T-helper 9 cell (primary cell): ENCODE measurements around the gene EGFLAM.

Experiments
- DNase-seq: peaks from one replicate; pipeline ENCODE4 v3.0.0-alpha.2; 2020

Gene EGFLAM

DNA sequence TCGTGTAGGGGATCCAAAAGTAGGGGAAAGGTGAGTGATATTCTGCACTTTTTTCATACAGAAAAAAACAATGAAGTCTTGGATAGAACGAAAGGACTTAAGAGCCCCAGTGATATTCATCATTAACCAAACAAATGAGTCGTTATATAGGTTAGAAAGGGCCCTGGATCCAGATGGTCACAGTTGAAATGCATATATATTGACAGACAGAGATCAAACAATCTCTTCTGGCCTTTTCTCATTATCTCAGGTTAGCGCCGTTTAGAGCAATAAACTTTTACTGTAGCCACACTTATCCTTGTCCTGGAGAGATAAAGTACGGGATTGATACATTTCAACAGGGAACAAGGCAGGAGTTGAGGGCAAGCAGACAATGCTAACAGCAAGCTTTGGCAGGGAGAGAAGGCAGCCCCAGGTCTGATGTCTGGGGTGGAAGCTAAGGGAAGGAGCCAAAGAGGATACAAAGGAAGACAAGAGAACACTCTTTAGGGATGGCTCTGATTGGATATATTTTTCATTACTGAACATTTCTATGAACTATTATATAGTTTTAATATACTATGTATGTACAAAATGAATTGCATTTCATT is 221.1 kb downstream of the EGFLAM start:
- DNase-seq = no peak

DNA sequence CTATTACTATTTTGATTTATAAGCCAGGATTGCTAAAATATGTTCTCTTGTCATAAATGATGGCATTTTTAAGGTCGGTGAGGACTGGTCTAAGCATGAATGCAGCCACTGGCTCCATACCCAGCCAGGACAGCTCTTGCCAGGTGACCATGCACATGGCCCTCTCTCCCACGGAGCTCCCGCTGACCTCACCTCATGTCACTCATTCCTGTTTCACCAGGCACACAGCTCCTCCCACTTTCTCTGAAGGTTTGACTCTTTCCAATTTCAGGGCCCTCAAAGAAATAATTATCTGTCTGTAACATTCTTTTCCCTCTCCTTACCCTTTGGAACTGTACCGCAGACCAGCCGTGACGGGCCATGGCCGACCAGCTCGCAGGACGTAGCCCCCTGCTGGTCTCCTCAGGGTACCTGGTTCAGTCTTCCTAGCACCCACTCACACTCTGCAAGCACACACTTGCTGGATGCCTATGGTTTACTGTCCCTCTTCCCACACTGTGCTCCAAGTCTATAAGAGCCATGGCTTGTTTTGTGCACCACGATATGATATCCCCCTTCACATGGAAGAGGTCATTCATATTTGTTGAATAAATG is 225.5 kb downstream of the EGFLAM start:
- no peak for DNase-seq

DNA sequence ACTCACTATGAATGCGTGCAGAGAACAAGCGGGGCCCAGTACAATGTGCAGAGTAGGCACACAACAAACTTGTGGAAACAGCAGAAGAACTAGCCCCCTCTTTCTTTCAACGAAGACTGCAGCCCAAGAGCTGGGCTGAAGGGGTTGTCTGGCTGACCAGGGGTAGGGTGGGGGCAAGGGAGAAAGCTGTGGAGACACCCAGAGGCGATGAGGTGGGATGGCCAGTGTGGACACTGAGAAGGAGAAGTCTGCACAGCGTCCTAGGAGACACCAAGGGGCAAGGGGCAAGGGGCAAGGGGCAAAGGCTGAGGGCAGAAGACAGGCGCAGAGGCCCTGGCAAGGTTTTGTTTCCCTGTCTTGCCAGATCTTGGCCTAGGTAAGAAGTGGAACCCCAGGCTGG is 235.8 kb downstream of the EGFLAM start:
- no peak for DNase-seq

DNA sequence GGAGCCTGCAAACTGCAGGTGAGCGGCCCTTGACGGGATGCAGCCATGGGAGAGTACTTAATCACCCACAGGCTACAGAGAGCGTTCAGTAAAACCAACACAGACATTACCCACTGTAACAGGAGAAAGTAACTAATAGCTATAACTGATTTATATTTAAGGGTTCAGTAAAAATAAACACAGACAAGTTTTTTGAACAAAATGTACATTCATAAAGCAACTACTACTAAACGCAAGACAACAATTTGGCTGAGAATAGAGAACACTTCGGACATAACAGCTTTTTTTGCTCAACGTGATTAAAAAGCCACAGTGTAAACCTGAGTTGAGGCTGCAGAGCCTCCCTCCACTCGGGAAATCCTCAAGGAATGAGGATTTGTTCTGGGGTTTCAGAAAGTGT is 236.4 kb downstream of the EGFLAM start:
- DNase-seq = no peak

DNA sequence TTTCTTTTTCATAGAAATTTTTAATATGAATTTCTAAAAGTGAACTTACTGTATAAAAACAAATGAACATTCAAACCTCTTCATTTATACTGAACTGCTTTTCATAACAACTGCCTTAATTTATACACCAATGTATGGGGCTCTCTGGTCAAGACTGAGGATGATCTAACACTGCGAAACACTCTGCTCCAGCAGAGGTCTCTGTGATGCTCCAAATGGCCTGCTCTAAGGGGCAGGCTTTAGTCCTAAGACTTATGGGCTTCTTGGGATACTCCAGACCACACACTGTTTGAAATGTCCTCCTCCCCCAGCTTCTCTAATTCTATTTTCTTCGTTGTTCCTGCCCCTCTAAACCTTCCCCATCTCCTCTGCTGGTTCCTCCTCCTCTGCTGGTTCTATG is 239.6 kb downstream of the EGFLAM start:
- DNase-seq = no peak

DNA sequence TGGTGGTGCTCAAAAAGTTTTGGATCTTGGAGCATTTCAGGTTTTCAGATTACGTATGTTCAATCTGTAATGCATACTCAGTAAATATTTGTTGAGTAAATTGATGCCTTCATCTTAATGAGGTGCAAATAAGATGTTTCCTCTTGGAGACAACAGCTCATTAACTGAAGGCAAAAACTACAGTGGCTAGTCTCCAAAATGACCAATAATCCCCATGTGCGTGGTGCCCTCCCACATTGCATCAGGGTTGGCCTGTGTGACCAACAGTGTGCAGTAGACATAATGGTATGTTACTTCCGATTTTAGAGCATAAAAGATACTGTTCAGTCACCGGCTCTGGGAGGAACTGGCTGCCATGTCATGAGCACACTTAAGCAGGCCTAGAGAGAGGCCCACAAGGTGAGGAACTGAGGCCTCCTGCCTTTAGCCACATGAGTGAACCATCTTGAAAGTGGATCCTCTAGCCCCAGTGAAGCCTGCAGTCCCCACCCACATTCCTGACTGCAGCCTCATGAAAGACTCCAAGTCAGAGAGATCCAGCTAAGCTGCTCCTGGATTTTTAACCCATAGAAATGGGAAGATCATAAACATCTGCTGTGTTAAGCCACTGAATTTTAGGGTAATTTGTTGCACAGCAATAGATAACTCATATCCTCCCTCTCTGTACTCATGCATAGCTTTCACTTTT is 242.4 kb downstream of the EGFLAM start:
- no peak for DNase-seq

DNA sequence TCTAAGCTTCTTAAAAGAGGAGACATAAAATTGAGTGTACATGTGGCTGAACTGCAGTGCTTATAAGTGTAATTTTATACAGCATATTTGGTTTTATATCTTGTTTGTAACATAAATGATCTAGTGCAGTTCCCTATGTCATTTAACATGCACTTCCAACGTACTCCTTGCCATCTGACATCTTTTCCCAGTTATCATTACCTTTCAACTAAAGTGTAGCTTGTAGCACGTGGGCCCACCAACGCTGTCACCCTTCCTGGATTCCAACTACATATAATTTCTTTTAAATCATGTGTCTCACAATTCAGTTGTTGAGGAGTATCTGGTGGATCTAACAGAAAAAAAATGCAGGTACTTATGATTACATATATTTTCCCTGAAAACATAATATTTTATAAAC is 247.9 kb downstream of the EGFLAM start:
- no peak for DNase-seq

DNA sequence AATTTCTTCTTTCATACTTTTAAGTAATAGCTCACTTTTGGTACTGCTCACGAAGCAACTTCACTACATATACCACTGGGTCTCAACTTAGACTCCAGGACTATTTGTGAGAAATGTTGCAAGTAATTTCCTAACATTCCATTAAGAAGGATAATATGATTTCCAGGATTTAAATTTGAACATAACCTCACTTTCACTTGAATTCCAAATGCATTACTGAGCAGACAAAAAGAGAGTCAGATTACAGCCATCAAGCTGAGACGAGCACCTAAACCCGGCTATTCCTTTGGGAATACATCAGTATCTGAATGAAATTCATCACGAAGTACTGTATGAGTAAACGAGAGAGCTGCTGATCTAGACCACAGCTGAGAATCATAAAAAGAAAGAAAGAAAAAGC is 250.8 kb downstream of the EGFLAM start:
- DNase-seq = no peak
